SK-N-SH treated with all-trans-retinoic acid at 6 μM for 48 hours (cell line): Measurements from ENCODE around the gene ZSCAN12.

Experiments used
- ATAC-seq: fragments of 200-7000 bp; cut with Tn5 transposase; 3 replicates; pipeline ENCODE4 v1.9.1; 2020; ENCODE audit warnings: mild to moderate bottlenecking, moderate library complexity
- ARNTL ChIP-seq: fragments of 450-650 bp; formaldehyde crosslinking; IDR thresholded peaks from 2 replicates; pipeline ENCODE4 v1.5.0; 2020; ENCODE audit warnings: low read depth, mild to moderate bottlenecking, moderate library complexity, borderline replicate concordance
- BACH2 ChIP-seq: fragments of 250-450 bp; sonication (Bioruptor Pico); IDR thresholded peaks from 2 replicates; pipeline ENCODE4 v1.9.0; 2021; ENCODE audit warnings: mild to moderate bottlenecking, borderline replicate concordance
- CREB5 ChIP-seq: fragments of 250-450 bp; sonication (Bioruptor Pico); IDR thresholded peaks from 2 replicates; pipeline ENCODE4 v1.5.1; 2020; ENCODE audit warnings: low read depth, mild to moderate bottlenecking, moderate library complexity
- CSDC2 ChIP-seq: fragments of 250-450 bp; sonication (Bioruptor Pico); IDR thresholded peaks from 2 replicates; pipeline ENCODE4 v1.5.0; 2020; ENCODE audit warnings: mild to moderate bottlenecking, moderate library complexity
- CSRNP3 ChIP-seq: fragments of 250-450 bp; sonication (Bioruptor Pico); IDR thresholded peaks from 2 replicates; pipeline ENCODE4 v1.5.1; 2021; ENCODE audit warnings: mild to moderate bottlenecking, moderate library complexity
- ESRRG ChIP-seq: fragments of 250-450 bp; sonication (Bioruptor Pico); IDR thresholded peaks from 2 replicates; pipeline ENCODE4 v1.6.1; 2021; ENCODE audit warnings: mild to moderate bottlenecking
- GLIS3 ChIP-seq: fragments of 250-450 bp; sonication (Bioruptor Pico); IDR thresholded peaks from 2 replicates; pipeline ENCODE4 v1.5.0; 2020; ENCODE audit warnings: mild to moderate bottlenecking, moderate library complexity
- ISL1 ChIP-seq: fragments of 250-450 bp; sonication (Bioruptor Pico); IDR thresholded peaks from 2 replicates; pipeline ENCODE4 v2.1.2; 2022; ENCODE audit warnings: mild to moderate bottlenecking, moderate library complexity
- OSR1 ChIP-seq: fragments of 250-450 bp; sonication (Bioruptor Pico); IDR thresholded peaks from 2 replicates; pipeline ENCODE4 v1.8.0; 2022; ENCODE audit warnings: moderate library complexity, mild to moderate bottlenecking, inconsistent platforms
- PPARA ChIP-seq: fragments of 250-450 bp; sonication (Bioruptor Pico); IDR thresholded peaks from 2 replicates; pipeline ENCODE4 v1.5.0; 2020; ENCODE audit warnings: mild to moderate bottlenecking, borderline replicate concordance
- RARB ChIP-seq: fragments of 250-450 bp; sonication (Bioruptor Pico); IDR thresholded peaks from 2 replicates; pipeline ENCODE4 v1.8.0; 2021; ENCODE audit warnings: mild to moderate bottlenecking, moderate library complexity
- SNAI2 ChIP-seq: fragments of 250-450 bp; sonication (Bioruptor Pico); IDR thresholded peaks from 2 replicates; pipeline ENCODE4 v1.5.0; 2020; ENCODE audit warnings: mild to moderate bottlenecking, moderate library complexity
- TCF4 ChIP-seq: fragments of 250-450 bp; sonication (Bioruptor Pico); IDR thresholded peaks from 2 replicates; pipeline ENCODE4 v1.8.0; 2021; ENCODE audit warnings: mild to moderate bottlenecking, moderate library complexity, borderline replicate concordance
- TOX ChIP-seq: fragments of 250-450 bp; sonication (Bioruptor Pico); IDR thresholded peaks from 2 replicates; pipeline ENCODE4 v1.8.0; 2021; ENCODE audit warnings: mild to moderate bottlenecking, moderate library complexity, borderline replicate concordance
- TSHZ2 ChIP-seq: fragments of 250-450 bp; sonication (Bioruptor Pico); IDR thresholded peaks from 2 replicates; pipeline ENCODE4 v1.5.0; 2020; ENCODE audit warnings: mild to moderate bottlenecking, moderate library complexity
- ZC3H10 ChIP-seq: fragments of 250-450 bp; sonication (Bioruptor Pico); IDR thresholded peaks from 2 replicates; pipeline ENCODE4 v1.5.1; 2021; ENCODE audit warnings: mild to moderate bottlenecking, moderate library complexity
- ZFP3 ChIP-seq: fragments of 250-450 bp; sonication (Bioruptor Pico); IDR thresholded peaks from 2 replicates; pipeline ENCODE4 v1.5.0; 2020; ENCODE audit warnings: mild to moderate bottlenecking, moderate library complexity
- ZFP30 ChIP-seq: fragments of 450-650 bp; formaldehyde crosslinking; IDR thresholded peaks from 2 replicates; pipeline ENCODE4 v1.5.0; 2022; ENCODE audit warnings: mild to moderate bottlenecking, moderate library complexity
- ZNF565 ChIP-seq: fragments of 450-650 bp; formaldehyde crosslinking; conservative IDR thresholded peaks from 2 replicates; pipeline ENCODE4 v1.5.0; 2020; ENCODE audit warnings: low read depth, mild to moderate bottlenecking, moderate library complexity
- ZNF8 ChIP-seq: fragments of 450-650 bp; formaldehyde crosslinking; IDR thresholded peaks from 2 replicates; pipeline ENCODE4 v1.5.0; 2020; ENCODE audit warnings: mild to moderate bottlenecking, moderate library complexity
- TF ChIP-seq, protein P1 (sequence below): fragments of 250-450 bp; sonication (Bioruptor Pico); IDR thresholded peaks from 2 replicates; pipeline ENCODE4 v1.8.0; 2021; ENCODE audit warnings: low read depth, mild to moderate bottlenecking, moderate library complexity, borderline replicate concordance
- TF ChIP-seq, protein P2 (sequence below): fragments of 250-450 bp; sonication (Bioruptor Pico); IDR thresholded peaks from 2 replicates; pipeline ENCODE4 v1.8.0; 2020; ENCODE audit warnings: mild to moderate bottlenecking, moderate library complexity, borderline replicate concordance

ZSCAN12 gene

GRCh38 chr6:28353981-28354676 is 45.4 kb downstream of the ZSCAN12 start:
- TF ChIP-seq OSR1 (CRISPR knock-in tag) (no peak), TOX (CRISPR knock-in tag) (no peak)
- ATAC-seq = no peak

DNA sequence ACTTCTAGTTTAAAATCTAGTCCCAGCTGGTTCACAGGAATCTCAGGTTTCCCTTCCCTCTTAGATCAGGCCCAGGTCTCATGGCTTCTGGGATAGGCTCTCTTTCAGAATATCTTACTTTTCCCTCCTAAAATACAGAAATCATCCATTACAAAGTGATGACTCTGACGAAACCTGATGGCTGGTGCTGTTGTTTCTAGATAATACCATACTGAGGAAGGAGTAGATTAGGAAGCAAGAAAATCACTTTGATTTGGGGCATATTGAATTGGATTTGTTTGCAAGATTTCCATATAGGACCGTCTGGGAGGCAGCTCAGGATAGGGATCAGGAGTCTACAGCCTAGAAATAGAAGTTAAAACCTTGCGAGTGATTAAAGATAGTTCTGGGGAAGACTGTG is 46.2 kb downstream of the ZSCAN12 start:
- no peak for TF ChIP-seq CSRNP3 (CRISPR knock-in tag)
- no peak for TF ChIP-seq ZNF565
- TF ChIP-seq SNAI2 = no peak
- no peak for TF ChIP-seq GLIS3 (CRISPR knock-in tag)
- no peak for TF ChIP-seq CSDC2 (CRISPR knock-in tag)
- no peak for TF ChIP-seq BACH2 (CRISPR knock-in tag)
- no peak for TF ChIP-seq RARB (CRISPR knock-in tag)
- TF ChIP-seq ZNF8 = no peak
- TF ChIP-seq, protein P1, sequence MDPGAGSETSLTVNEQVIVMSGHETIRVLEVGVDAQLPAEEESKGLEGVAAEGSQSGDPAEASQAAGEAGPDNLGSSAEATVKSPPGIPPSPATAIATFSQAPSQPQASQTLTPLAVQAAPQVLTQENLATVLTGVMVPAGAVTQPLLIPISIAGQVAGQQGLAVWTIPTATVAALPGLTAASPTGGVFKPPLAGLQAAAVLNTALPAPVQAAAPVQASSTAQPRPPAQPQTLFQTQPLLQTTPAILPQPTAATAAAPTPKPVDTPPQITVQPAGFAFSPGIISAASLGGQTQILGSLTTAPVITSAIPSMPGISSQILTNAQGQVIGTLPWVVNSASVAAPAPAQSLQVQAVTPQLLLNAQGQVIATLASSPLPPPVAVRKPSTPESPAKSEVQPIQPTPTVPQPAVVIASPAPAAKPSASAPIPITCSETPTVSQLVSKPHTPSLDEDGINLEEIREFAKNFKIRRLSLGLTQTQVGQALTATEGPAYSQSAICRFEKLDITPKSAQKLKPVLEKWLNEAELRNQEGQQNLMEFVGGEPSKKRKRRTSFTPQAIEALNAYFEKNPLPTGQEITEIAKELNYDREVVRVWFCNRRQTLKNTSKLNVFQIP (CRISPR knock-in tag) = no peak
- TF ChIP-seq TOX (CRISPR knock-in tag) = no peak
- no peak for TF ChIP-seq ISL1 (CRISPR knock-in tag)
- no peak for ATAC-seq

- TF ChIP-seq ISL1 (CRISPR knock-in tag) = no peak
- no peak for TF ChIP-seq ARNTL (CRISPR knock-in tag)
- TF ChIP-seq, protein P2, sequence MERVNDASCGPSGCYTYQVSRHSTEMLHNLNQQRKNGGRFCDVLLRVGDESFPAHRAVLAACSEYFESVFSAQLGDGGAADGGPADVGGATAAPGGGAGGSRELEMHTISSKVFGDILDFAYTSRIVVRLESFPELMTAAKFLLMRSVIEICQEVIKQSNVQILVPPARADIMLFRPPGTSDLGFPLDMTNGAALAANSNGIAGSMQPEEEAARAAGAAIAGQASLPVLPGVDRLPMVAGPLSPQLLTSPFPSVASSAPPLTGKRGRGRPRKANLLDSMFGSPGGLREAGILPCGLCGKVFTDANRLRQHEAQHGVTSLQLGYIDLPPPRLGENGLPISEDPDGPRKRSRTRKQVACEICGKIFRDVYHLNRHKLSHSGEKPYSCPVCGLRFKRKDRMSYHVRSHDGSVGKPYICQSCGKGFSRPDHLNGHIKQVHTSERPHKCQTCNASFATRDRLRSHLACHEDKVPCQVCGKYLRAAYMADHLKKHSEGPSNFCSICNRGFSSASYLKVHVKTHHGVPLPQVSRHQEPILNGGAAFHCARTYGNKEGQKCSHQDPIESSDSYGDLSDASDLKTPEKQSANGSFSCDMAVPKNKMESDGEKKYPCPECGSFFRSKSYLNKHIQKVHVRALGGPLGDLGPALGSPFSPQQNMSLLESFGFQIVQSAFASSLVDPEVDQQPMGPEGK (CRISPR knock-in tag) = no peak
- no peak for TF ChIP-seq PPARA
- no peak for TF ChIP-seq ZNF565
- TF ChIP-seq ZC3H10 = no peak
- TF ChIP-seq GLIS3 (CRISPR knock-in tag) = no peak
- no peak for TF ChIP-seq ZFP3
- no peak for TF ChIP-seq ESRRG (CRISPR knock-in tag)
- no peak for TF ChIP-seq BACH2 (CRISPR knock-in tag)
- TF ChIP-seq TCF4 (CRISPR knock-in tag) = no peak
- no peak for ATAC-seq
These were observed 48.0 kb downstream of the ZSCAN12 start for GRCh38 chr6:28351493-28351925.

GRCh38 chr6:28351087-28351486 is 48.5 kb downstream of the ZSCAN12 start:
- no peak for TF ChIP-seq TCF4 (CRISPR knock-in tag)
- no peak for TF ChIP-seq CREB5 (CRISPR knock-in tag)
- TF ChIP-seq ZFP30 (CRISPR knock-in tag) = no peak
- no peak for TF ChIP-seq TSHZ2 (CRISPR knock-in tag)
- TF ChIP-seq ZC3H10 = no peak
- no peak for TF ChIP-seq ISL1 (CRISPR knock-in tag)
- no peak for TF ChIP-seq OSR1 (CRISPR knock-in tag)
- TF ChIP-seq ARNTL (CRISPR knock-in tag) = no peak
- TF ChIP-seq CSDC2 (CRISPR knock-in tag) = no peak
- ATAC-seq = no peak
